Esophagus muscularis mucosa (tissue), 4 donors: ENCODE data around the gene SLC44A2.
"Not testable (repeated sequence)": the region's sequence is repeated elsewhere in the genome, so short reads cannot be mapped to it uniquely, and the experiment has no call there.

Experiments
- EP300 ChIP-seq: sonication (generic); formaldehyde crosslinking; IDR thresholded peaks from one replicate; pipeline ENCODE4 v1.6.1; 2017; ENCODE audit warnings: antibody characterized with exemption
- POLR2A ChIP-seq: fragments of 450-650 bp; IDR thresholded peaks from one replicate; pipeline ENCODE4 v1.6.1; 2017; ENCODE audit warnings: antibody characterized with exemption, moderate library complexity, mild to moderate bottlenecking, low read depth
- TF ChIP-seq, protein P1 (sequence below), 3 experiments: fragments of 200-600 bp in 2 of 3; fragments of 450-650 bp in 1 of 3; sonication (generic) in 2 of 3; IDR thresholded peaks; one replicate each; pipeline ENCODE4 v1.5.1; 2017 to 2019; ENCODE audit warnings: antibody characterized with exemption in 3 of 3, mild to moderate bottlenecking in 2 of 3, moderate library complexity in 1 of 3

DNA sequence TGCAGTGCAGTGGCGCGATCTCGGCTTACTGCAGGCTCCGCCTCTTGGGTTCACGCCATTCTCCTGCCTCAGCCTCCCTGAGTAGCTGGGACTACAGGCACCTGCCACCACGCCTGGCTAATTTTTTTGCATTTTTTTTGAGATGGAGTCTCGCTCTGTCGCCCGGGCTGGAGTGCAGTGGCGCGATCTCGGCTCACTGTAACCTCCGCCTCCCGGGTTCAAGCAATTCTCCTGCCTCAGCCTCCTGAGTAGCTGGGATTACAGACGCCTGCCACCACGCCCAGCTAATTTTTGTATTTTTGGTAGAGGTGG is 37.9 kb downstream of the SLC44A2 start:
- TF ChIP-seq, protein P1, sequence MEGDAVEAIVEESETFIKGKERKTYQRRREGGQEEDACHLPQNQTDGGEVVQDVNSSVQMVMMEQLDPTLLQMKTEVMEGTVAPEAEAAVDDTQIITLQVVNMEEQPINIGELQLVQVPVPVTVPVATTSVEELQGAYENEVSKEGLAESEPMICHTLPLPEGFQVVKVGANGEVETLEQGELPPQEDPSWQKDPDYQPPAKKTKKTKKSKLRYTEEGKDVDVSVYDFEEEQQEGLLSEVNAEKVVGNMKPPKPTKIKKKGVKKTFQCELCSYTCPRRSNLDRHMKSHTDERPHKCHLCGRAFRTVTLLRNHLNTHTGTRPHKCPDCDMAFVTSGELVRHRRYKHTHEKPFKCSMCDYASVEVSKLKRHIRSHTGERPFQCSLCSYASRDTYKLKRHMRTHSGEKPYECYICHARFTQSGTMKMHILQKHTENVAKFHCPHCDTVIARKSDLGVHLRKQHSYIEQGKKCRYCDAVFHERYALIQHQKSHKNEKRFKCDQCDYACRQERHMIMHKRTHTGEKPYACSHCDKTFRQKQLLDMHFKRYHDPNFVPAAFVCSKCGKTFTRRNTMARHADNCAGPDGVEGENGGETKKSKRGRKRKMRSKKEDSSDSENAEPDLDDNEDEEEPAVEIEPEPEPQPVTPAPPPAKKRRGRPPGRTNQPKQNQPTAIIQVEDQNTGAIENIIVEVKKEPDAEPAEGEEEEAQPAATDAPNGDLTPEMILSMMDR (IDR thresholded peaks at IDR 0.05), result not testable (repeated sequence)
- TF ChIP-seq POLR2A, EP300: not testable (repeated sequence)
